KBM-7 (cell line): ENCODE results near the gene COPG1.
"Not testable (repeated sequence)": the region's sequence is repeated elsewhere in the genome, so short reads cannot be mapped to it uniquely, and the experiment has no call there.

ENCODE experiments used
- DNase-seq: peaks from one replicate; pipeline ENCODE4 v3.0.0-alpha.2; 2015
- in situ Hi-C: fragments of 300-500 bp; cut with MboI; formaldehyde crosslinking; loops from 2 replicates; pipeline ENCODE4 v1.14.3; 2020; ENCODE audit warnings: low sequenced_read_pairs, low pct_unique_long_range_greater_than_20kb, mixed read lengths

COPG1 gene

DNA sequence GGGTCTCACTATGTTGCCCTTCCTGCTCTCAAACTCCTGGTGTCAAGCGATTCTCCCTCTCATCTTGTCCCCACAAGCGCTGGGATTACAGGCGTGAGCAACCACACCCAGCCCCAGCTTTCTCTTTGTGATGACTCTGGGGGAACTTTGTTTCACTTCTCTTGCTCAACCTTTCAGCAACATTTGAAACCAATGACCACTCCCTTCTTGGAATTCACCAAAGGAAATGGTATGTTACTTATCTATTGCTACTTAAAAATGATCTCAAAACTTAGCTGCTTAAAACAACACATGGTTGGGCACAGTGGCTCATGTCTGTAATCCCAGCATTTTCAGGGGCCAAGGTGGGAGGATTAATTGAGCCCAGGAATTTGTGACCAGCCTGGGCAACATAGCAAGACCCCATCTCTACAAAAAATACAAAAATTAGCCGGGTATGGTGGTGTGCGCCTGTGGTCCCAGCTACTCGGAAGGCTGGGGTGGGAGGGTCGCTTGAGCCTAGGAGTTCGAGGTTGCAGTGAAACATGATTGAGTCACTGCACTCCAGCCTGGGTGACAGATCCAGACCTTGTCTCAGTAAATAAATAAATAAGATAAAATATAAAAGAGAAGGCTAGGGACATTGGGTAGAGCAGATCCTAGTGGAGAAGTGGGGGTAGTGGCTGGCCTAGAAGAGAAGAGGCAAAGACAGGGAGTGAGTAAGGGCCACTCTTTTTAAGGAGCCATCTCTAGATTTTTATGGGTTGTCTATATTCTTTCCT is 10.3 kb upstream of the COPG1 start:
- no peak for DNase-seq
- in situ Hi-C loops: no loop called here

DNA sequence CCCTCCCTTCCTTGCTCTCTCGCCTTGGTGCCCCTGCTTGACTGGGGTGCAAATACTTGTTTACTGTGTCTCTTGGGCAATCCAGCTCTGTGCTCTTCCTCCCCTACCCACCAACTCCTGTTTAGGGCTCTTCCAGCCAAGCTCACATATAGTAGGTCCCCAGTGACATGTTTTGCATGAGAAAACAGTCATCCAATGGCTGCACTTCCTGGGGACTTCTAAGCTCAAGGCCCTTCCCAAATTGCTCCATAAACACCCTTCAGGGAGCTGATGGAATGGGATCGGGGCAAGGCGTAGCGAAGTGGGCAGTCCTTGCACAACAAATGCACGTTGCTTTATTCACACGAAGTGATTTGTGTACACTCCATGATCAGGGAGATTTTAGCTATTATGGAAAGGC is 9.4 kb upstream of the COPG1 start:
- in situ Hi-C loops: no loop called here
- no peak for DNase-seq

DNA sequence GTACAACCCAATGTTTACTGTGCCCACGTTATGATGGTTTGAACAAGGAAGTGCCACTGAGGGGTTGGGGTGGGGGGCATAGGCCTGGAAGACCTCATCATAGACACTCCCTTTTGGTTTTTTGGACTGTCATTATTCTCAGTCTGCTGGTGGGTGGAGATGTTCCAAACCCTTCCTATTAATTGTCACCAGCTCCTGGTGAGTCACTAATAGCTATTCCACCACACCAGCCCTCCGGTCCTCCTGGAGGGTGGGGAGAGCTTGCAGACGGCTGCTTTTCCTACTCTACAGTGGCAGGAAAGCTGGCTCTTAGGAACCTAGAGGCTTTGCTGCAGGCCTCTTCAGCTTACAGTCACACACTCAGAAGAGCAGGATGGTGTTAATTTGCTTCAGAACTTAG is 9.0 kb upstream of the COPG1 start:
- in situ Hi-C loops: no loop called here
- DNase-seq: no peak

DNA sequence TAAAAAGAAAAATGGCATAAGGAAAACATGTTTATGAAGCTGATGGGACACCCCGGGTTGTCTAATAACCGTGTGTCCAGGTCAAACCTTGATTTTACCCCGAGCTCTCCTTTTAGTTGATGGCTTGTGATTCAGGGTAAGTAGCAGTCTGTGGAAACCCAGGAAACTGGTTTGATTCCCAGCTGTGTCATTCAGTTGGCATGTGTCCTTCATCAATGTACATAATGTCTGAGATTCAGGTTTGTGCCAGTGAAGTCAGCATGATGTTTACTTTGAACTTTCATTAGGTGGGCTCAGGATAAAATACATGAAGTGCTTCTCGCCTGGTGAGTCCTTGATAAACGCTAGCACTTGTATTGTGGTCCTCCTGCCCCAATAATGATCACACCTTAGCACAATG is 4.3 kb upstream of the COPG1 start:
- no peak for DNase-seq
- in situ Hi-C loops: no loop called here

DNA sequence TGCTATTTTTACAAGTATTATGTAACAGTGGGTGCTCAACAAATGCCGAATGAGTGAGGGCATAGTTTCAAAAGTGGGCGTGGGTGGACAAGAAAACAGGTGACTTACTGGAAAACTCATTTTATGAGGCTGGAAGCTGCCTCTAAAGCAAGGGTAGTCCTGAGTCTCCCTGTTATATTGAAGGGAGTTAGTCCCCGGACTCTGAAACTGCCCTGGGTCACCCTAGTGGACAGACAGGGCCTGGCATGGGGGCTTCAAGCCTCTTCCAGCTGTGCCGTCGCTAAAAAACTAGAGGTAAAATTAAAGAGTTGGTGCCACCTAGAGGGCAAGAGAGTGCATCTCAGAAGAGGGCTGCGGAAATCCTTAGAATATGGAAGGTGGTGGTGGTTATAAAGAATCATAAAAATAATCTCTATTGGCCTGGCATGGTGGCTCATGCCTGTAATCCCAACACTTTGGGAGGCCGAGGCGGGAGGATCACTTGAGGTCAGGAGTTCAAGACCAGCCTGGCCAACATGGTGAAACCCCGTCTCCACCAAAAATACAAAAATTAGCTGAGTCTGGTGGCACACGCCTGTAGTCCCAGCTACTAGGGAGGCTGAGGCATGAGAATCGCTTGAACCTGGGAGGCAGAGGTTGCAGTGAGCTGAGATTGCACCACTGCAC is 3.6 kb upstream of the COPG1 start:
- in situ Hi-C loops: not testable (repeated sequence)
- peak; percentile 93 for DNase-seq

DNA sequence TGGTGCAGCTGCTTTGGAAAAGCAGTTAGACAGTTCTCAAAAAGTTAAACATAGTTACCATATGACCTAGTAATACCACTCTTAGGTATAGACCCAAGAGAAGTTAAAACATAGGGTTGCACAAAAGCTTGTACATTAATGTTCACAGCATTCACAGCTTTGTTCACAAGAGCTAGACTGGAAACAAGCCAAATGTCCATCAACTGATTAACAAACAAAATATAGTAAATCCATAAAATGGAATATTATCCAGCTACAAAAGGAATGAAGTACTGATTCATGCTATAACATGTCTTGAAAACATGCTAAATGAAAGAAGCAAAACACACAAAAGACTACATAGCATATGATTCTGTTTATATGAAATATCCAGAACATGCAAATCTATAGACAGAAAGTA is 2.8 kb upstream of the COPG1 start:
- in situ Hi-C loops: no loop called here
- no peak for DNase-seq

DNA sequence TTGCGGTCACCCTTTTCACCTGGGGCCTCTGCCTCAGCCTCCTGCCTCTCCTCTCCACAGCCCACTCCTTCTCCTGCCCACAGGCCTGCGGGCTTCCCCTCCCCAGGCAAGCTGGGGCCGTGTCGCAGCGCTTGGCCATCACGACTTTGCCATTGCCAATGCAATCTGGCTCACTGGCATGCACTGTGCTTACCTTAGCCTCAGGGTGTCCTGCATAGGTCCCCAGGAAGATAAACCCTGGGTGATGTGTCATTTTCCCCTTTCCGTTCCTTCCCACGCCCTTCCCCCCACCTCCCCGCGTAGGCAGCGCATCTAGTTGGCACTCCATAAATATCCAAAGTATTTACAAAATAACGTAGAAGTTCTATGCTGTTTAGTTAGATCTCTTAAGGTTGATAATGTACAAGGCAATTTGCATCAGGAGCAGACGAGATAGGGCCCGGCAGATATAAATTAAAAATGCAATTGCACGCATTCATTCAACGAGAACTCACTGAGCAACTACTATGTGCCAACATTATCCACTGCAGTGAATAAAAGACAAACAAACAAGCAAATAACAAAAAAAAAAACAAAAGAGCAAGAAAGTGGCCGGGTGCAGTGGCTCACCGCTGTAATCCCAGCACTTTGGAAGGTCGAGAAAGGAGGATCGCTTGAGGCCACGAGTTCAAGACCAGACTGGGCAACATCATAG is 973 bp upstream of the COPG1 start:
- in situ Hi-C loops: no loop called here
- no peak for DNase-seq

DNA sequence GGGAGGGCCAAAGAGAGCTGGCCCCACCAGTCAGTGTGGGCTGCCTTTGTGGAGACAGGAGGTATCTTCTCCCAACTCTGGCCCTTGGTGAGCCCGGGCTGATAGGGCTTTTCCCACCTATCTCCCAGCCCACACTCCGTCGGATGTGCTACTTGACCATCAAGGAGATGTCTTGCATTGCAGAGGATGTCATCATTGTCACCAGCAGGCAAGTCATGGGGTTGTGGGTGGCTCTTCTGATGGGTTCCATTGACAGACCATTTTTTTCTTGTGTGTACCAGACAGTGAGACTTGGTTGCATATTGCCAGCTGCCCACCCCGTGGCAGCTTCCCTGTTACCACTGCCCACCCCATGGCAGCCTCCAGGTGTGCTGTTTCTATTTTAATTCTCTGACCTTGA is 3.3 kb downstream of the COPG1 start:
- no peak for DNase-seq
- in situ Hi-C loops: no loop called here

DNA sequence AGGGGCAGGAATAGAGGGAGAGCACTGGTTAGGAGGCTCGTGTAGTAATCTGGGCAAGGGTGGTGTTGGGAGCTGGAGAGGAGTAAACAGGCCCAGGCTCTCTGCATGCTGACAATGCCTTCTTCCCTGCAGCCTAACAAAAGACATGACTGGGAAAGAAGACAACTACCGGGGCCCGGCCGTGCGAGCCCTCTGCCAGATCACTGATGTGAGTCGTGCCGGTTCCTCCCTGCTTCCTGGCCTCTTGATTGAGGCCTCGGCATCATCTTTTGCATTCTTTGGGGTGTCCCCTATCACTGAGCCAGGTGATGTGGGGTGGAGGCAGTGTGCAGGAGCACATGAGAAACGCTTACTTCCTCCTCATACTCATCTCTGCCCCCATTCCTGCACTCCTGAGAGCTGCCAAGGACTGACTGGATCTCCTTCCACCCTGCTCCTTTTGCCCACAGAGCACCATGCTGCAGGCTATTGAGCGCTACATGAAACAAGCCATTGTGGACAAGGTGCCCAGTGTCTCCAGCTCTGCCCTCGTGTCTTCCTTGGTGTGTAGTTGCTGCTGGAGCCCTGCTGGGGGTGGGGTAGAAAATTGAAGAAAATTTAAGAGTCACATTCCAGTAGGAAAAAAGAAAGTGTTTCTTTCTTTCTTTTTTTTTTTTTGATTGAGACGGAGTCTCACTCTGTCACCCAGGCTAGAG is 5.3 kb downstream of the COPG1 start:
- in situ Hi-C loops: no loop called here
- no peak for DNase-seq

DNA sequence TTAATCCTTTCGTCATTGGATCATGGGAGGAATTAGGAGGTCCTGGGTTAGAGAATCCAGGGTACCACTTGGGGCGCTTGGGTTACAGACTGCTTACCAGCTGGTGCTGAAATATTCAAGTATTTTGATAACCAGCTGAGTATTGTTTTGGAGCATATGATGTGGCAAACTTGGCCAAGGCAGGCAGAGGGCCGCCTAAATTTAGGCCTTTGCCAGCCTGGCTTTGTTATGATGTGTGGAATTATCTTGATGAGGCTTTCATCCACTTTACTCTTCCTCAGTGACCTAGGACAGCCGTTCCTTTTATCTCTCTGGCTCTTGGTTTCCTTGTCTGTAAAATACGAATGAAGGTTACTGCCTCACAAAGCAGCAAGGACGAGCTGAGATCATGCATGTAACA is 6.9 kb downstream of the COPG1 start:
- in situ Hi-C loops: no loop called here
- no peak for DNase-seq

DNA sequence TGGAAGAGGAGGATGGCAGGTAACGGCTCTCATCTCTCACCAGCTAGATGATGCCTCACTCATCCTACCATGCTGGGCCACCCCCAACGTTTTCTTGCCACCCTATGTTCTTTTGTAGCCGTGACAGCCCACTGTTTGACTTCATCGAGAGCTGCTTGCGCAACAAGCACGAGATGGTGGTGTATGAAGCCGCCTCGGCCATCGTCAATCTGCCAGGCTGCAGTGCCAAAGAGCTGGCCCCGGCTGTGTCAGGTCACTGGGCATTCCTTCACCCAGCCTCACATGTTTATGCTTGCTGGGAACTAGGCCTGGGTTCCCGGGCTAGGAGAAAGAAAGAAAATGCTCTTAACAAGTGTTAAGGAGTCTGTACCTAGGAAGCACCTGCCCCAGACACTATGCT is 8.2 kb downstream of the COPG1 start:
- in situ Hi-C loops: no loop called here
- no peak for DNase-seq

DNA sequence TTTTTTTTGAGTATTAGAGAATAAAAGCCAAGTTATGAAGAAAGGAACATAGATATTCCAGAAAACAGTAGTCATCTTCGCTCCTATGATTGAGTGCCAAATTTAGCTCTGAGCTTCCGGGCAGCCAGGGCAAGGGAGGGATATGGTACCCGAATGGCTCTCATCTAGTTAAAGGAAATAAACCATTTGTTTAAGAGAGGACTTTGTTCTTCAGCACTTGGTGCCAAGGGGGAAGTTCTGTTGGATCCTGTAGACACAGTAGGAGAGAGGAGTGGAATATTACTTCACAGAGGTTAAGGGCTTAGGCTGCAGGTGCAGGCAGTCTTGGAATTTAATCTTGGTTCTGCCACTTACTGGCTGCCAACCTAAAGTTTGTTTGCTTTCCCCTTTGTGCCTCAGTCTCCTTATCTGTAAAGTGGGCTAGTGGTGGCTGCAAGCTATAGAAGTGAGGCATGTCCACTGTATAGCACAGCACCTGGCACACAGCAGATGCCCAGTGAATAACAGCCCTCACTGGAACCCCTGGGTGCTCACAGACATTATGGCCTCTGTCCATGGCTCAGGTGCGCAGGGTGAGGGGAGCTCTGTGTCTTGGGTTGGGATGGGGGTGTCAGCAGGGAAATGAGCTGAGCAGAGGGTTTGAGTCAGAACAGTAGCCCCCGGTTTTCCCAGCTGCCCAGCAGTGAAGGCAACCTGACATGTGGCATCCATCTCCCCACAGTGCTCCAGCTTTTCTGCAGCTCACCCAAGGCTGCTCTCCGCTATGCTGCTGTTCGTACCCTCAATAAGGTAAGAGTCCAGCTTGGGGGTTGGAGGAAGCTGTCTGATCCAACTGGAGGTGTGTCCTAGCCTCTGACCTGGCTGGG is 10.4 kb downstream of the COPG1 start:
- no peak for DNase-seq
- in situ Hi-C loops: no loop called here

DNA sequence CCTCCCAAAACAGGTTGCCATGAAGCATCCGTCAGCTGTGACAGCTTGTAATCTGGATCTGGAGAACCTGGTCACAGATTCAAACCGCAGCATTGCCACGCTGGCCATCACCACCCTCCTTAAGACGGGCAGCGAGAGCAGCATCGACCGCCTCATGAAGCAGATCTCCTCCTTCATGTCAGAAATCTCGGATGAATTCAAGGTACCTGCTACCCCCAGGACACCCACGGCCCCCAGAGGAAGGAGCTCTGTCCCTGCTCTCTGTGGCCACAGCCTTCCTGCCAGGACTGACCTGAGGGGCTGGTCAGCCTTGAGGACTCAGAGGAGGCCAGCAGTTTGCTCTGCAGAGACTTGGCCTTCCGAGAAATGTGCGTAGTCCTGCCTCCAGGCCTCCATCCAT is 11.2 kb downstream of the COPG1 start:
- in situ Hi-C loops: no loop called here
- DNase-seq: no peak

DNA sequence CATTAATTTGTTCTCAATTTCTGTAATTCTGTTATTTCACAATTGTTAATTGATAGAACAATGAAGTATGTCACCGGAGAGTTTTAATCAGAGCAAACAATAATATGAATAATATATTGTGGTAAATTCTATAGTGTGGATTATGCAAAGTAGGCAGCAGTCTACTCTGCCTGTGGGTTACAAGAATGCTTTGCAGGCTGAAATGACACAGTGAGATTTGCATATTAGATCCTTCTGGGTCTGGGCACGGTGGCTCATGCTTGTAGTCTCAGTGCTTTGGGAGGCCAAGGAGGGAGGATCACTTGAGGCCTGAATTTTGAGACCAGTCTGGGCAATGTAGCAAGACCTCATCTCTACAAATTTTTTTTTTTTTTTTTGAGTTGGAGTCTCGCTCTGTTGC is 12.5 kb downstream of the COPG1 start:
- DNase-seq: no peak
- in situ Hi-C loops: no loop called here

DNA sequence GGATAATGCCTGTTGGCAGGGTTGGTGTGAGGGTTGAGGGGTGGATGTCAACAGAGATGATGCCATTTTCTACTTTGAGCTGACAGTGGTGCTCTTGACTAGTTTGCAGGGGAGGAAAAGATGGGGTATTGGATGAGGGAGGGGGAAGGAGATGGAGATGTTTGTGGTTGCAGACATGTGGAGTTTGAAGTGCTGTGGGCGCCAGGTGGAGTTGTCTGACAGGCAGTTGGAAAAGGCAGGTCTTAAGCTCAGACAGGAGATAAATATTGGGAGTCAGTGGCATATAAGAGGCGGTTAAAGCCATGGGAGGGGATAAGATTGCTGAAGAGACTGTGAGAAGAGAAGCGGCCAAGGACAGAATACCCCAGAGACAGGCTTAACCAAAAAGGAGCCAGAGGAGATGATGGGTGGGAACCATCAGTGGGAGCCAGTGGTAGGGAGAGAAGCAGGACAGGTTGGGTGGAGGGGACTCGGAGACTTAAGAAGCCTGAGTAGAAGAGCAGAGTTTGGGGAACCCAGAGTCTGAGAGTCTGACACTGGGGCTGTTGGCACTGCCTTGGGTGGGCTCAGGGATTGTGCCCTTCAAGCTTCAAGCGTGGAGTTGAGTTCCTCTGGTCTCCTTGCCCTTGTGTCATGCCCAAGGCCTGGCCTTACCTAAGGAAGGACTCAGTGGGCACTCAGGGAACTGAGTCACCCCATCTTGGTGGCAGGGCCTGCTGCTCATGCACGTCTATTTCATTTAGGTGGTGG is 13.9 kb downstream of the COPG1 start:
- in situ Hi-C loops: no loop called here
- no peak for DNase-seq

DNA sequence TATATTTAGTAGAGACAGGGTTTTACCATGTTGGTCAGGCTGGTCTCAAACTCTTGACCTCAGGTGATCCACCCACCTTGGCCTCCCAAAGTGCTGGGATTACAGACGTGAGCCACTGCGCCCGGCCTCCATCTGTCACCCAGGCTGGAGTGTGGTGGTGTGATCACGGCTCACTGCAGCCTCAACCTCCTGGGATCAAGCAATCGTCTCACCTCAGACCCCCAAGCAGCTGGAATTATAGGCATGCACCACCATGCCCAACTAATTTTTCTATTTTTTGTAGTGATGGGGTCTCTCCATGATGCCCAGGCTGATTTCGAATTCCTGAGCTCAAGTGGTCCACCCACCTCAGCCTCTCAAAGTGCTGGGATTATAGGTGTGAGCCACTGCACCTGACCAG is 15.6 kb downstream of the COPG1 start:
- DNase-seq, in situ Hi-C loops: not testable (repeated sequence)

DNA sequence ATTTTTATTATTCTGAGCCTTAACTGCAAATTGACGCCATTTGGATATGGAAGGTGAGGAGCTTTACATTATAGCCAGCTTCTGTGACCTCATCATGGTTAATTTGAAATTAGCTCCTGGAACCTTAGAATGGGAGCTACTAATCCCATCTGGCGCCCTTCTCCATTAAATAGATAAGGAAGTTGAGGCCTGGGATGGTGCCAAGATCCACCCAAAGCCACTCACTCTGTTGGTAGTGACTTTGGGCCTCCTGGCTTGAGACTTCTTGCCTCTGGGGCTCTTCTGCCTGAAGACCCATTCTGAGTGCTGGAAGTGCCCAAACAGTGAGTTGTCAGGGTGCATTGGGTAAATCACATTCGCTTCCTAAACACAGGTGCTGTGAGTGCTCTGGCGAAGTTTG is 17.2 kb downstream of the COPG1 start:
- DNase-seq: no peak
- in situ Hi-C loops: no loop called here

DNA sequence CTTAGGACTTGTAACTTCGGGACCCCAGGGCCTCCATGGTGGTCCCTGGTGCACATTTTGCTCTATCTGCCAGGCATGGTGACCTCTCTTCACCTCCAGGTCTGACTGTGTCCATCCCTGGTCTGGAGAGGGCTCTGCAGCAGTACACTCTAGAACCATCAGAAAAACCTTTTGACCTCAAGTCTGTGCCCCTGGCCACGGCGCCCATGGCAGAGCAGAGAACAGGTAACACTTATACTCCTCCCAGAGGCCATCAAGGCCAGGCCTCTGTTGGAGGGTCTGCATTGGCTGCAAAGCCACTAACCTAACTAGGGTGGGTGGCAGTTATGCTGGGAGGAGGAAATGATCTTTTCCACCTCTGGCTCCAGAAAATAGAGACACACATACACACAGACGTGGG is 19.0 kb downstream of the COPG1 start:
- no peak for DNase-seq
- in situ Hi-C loops: no loop called here
